ENCODE data around the gene KRT83.

GRCh38 chr12:52323416-52324152 lies 2.4 kb upstream of the KRT83 start:
- no peak for TF ChIP-seq CTCF (IDR thresholded peaks at IDR 0.05)
- TF ChIP-seq POLR2A (IDR thresholded peaks at IDR 0.05) = no peak
